A549 (cell line): ENCODE data around the gene ATXN2. TPM values are rescaled to one million over a fixed set of nuclear protein-coding genes. Genes with fewer than 3 reads are reported as not detected.

Source experiments
- ATAC-seq, 2 experiments: fragments of 200-7000 bp in 1 of 2; fragments of >200 bp in 1 of 2; cut with Nextera tagmentation in 1 of 2; cut with Tn5 transposase in 1 of 2; 3 replicates each; pipeline versions ENCODE4 v1.8.0 to v1.9.1; 2018 to 2020; ENCODE audit warnings: mild to moderate bottlenecking in 1 of 2, moderate library complexity in 1 of 2
- CTCF ChIA-PET: fragments of 300-600 bp; sonication (Branson Sonifier 250); formaldehyde crosslinking; extraction: SDS; loops from one replicate; lab custom pipeline; 2021; ENCODE audit warnings: antibody characterized with exemption, inconsistent platforms; lab: Yijun Ruan, JAX
- POLR2A ChIA-PET: fragments of 350-600 bp; formaldehyde crosslinking; extraction: SDS; loops from one replicate; lab custom pipeline; 2021; ENCODE audit warnings: antibody characterized with exemption, inconsistent platforms; lab: Yijun Ruan, JAX
- DNase-seq, 2 experiments: peaks; one replicate each; pipeline versions ENCODE4 v3.0.0 to v3.0.0-alpha.2; 2011 to 2016; ENCODE audit warnings: low read depth in 1 of 2, low spot score in 1 of 2
- FAIRE-seq: peaks from 2 replicates; lab custom pipeline; 2011; peaks lifted over from hg19 to GRCh38; lab: Jason Lieb, UNC
- H3K27ac ChIP-seq, 2 experiments: fragments of >200 bp; sonication (Bioruptor Twin); formaldehyde crosslinking; 3 replicates each; pipeline ENCODE4 v1.5.1; 2016 to 2017
- H3K4me1 ChIP-seq: fragments of >200 bp; sonication (Bioruptor Twin); formaldehyde crosslinking; 3 replicates; pipeline ENCODE4 v1.6.1; 2016
- H3K4me2 ChIP-seq: fragments of >200 bp; sonication (Bioruptor Twin); formaldehyde crosslinking; 3 replicates; pipeline ENCODE4 v1.6.1; 2016
- H3K4me3 ChIP-seq: fragments of >200 bp; sonication (Bioruptor Twin); formaldehyde crosslinking; 3 replicates; pipeline ENCODE4 v1.5.1; 2016
- H3K9me3 ChIP-seq: fragments of >200 bp; sonication (Bioruptor Twin); formaldehyde crosslinking; 3 replicates; pipeline ENCODE4 v1.6.1; 2016
- ATOH8 ChIP-seq: fragments of 250-450 bp; sonication (Bioruptor Pico); IDR thresholded peaks from 2 replicates; pipeline ENCODE4 v1.5.0; 2020; ENCODE audit warnings: low read depth, mild to moderate bottlenecking, moderate library complexity
- BCL3 ChIP-seq: fragments of >200 bp; sonication (Bioruptor Twin); formaldehyde crosslinking; IDR thresholded peaks from 3 replicates; pipeline ENCODE4 v1.6.1; 2016
- BHLHE40 ChIP-seq: IDR thresholded peaks from 2 replicates; pipeline ENCODE4 v1.6.1; 2012; ENCODE audit warnings: low read depth, low read length, inconsistent platforms
- CBX2 ChIP-seq: fragments of 200-600 bp; sonication (generic); IDR thresholded peaks from 2 replicates; pipeline ENCODE4 v1.6.1; 2016; ENCODE audit warnings: low read depth, mild to moderate bottlenecking, borderline replicate concordance
- CBX8 ChIP-seq: fragments of 200-600 bp; sonication (generic); IDR thresholded peaks from 2 replicates; pipeline ENCODE4 v1.6.1; 2016
- CHD4 ChIP-seq: fragments of 200-600 bp; sonication (generic); IDR thresholded peaks from 2 replicates; pipeline ENCODE4 v1.6.1; 2016; ENCODE audit warnings: antibody characterized with exemption, mild to moderate bottlenecking, borderline replicate concordance
- EHMT2 ChIP-seq: fragments of 200-600 bp; sonication (generic); IDR thresholded peaks from 2 replicates; pipeline ENCODE4 v1.6.1; 2016; ENCODE audit warnings: antibody characterized with exemption, low read depth, mild to moderate bottlenecking, moderate library complexity
- EP300 ChIP-seq, 2 experiments: fragments of >200 bp; sonication (Bioruptor Twin); formaldehyde crosslinking; IDR thresholded peaks; 2 replicates in 1 of 2; 3 replicates in 1 of 2; pipeline ENCODE4 v1.6.1; 2016 to 2017
- HOXA7 ChIP-seq: fragments of 250-450 bp; sonication (Bioruptor Pico); IDR thresholded peaks from 2 replicates; pipeline ENCODE4 v1.5.0; 2020; ENCODE audit warnings: mild to moderate bottlenecking, moderate library complexity
- HOXB5 ChIP-seq: fragments of 250-450 bp; sonication (Bioruptor Pico); IDR thresholded peaks from 2 replicates; pipeline ENCODE4 v1.5.0; 2020; ENCODE audit warnings: mild to moderate bottlenecking, moderate library complexity
- JUN ChIP-seq, 2 experiments: fragments of >200 bp; sonication (Bioruptor Twin); formaldehyde crosslinking; IDR thresholded peaks; 2 replicates in 1 of 2; 3 replicates in 1 of 2; pipeline ENCODE4 v1.6.1; 2016 to 2017
- KDM1A ChIP-seq: fragments of 200-600 bp; sonication (generic); IDR thresholded peaks from 2 replicates; pipeline ENCODE4 v1.6.1; 2016; ENCODE audit warnings: low read depth, mild to moderate bottlenecking
- MAX ChIP-seq: IDR thresholded peaks from 2 replicates; pipeline ENCODE4 v1.6.1; 2012
- MYC ChIP-seq: IDR thresholded peaks from 2 replicates; pipeline ENCODE4 v1.6.1; 2012; ENCODE audit warnings: mild to moderate bottlenecking, inconsistent platforms, low read length, improper control_type of control experiment, borderline replicate concordance
- POLR2A ChIP-seq: IDR thresholded peaks from 2 replicates; pipeline ENCODE4 v1.6.1; 2012; ENCODE audit warnings: mild to moderate bottlenecking, low read length
- POLR2AphosphoS2 ChIP-seq: conservative IDR thresholded peaks from 2 replicates; pipeline ENCODE4 v1.6.1; 2012; ENCODE audit warnings: low read length, improper control_type of control experiment, inconsistent platforms
- RARB ChIP-seq: fragments of 250-450 bp; sonication (Bioruptor Pico); IDR thresholded peaks from 2 replicates; pipeline ENCODE4 v1.8.0; 2021; ENCODE audit warnings: mild to moderate bottlenecking, moderate library complexity
- RCOR1 ChIP-seq: fragments of 150-350 bp; IDR thresholded peaks from 2 replicates; pipeline ENCODE4 v1.6.1; 2014; ENCODE audit warnings: antibody characterized with exemption, low read length, low read depth
- RFX5 ChIP-seq: fragments of 450-650 bp; IDR thresholded peaks from 2 replicates; pipeline ENCODE4 v1.7.1; 2014; ENCODE audit warnings: antibody characterized with exemption, mild to moderate bottlenecking, moderate library complexity
- RNF2 ChIP-seq: fragments of 200-600 bp; sonication (generic); IDR thresholded peaks from 2 replicates; pipeline ENCODE4 v1.6.1; 2016; ENCODE audit warnings: low read depth, mild to moderate bottlenecking, antibody characterized with exemption, moderate library complexity, borderline replicate concordance
- USF2 ChIP-seq: fragments of 450-650 bp; IDR thresholded peaks from 2 replicates; pipeline ENCODE4 v1.6.1; 2014; ENCODE audit warnings: antibody characterized with exemption
- ZFP36 ChIP-seq: fragments of 450-650 bp; IDR thresholded peaks from 2 replicates; pipeline ENCODE4 v1.6.1; 2014; ENCODE audit warnings: borderline replicate concordance; ENCODE audit not compliant: partially characterized antibody
- ZSCAN20 ChIP-seq: fragments of 250-450 bp; sonication (Bioruptor Pico); IDR thresholded peaks from 2 replicates; pipeline ENCODE4 v1.8.0; 2022; ENCODE audit warnings: mild to moderate bottlenecking, moderate library complexity
- WGBS: methylation state at CpG from one replicate; pipeline ENCODE4 v1.1.6; 2017; ENCODE audit errors: missing lambda C conversion rate; 5-methylcytosine and 5-hydroxymethylcytosine counted together
- polyA plus RNA-seq, 4 experiments: library from polyadenylated mRNA; depleted of rRNA in 3 of 4; stranded (reverse); fragments of >200 nt; fragmentation: RNase III in 1 of 4; extraction: RNeasy Plus Mini Kit Qiagen cat#74134 plus additional on column Dnase treatment in 1 of 4; gene quantifications; 2 replicates in 3 of 4; 3 replicates in 1 of 4; pipeline ENCODE4 v1.2.3, GENCODE V29; 2011 to 2017

The ATXN2 gene
- polyA plus RNA-seq, 2 of the 4 experiments (the other 2 are of a cell fraction), result 24.8 to 30.6 TPM

GRCh38 chr12:111411185-111411764 lies 187.8 kb downstream of the ATXN2 start:
- Histone ChIP-seq H3K27ac (no peak overlapping the region), H3K9me3 (no peaks in the 10 kb centered on the region), H3K4me3 (no peak overlapping the region), H3K4me2 (no peak overlapping the region), H3K4me1 (peaks cover 36% of the 10 kb centered on the region)
- FAIRE-seq (no peak), DNase-seq (no peak), ATAC-seq (no peak)
- CTCF ChIA-PET, result interaction anchor here (0.9 to 8.6 kb wide), 3 partner anchors 14 to 40 kb away, joined by 3 to 103 read pairs (median 21); no protein-coding TSS in a partner anchor
- 79% methylated on average over 8 of the region's 8 CpGs for WGBS
- TF ChIP-seq JUN (IDR thresholded peaks at IDR 0.05) (no peak), RFX5 (no peak), CHD4 (no peak), EHMT2 (no peak), BHLHE40 (no peak), RCOR1 (no peak), RARB (no peak), CBX8 (no peak), BCL3 (no peak), RNF2 (no peak), USF2 (no peak), ATOH8 (CRISPR knock-in tag) (no peak)
- POLR2A ChIA-PET, result interaction anchor here (0.6 kb wide), 1 partner anchor 84 kb away, joined by 3 read pairs; no protein-coding TSS in a partner anchor

- peak overlapping the region in 1 of 2 experiments; percentile 82; a peak in 3 of 6 replicates for H3K27ac ChIP-seq
- no peak for ATAC-seq
- no peak overlapping the region; the same call in 2 of the 3 replicates for H3K4me2 ChIP-seq
- CTCF ChIA-PET, result interaction anchor here (0.7 to 8.6 kb wide), 2 partner anchors 13 to 37 kb away, joined by 6 to 103 read pairs; no protein-coding TSS in a partner anchor
- peaks cover 36% of the 10 kb centered on the region for H3K4me1 ChIP-seq
- TF ChIP-seq MAX (no peak), ZFP36 (peak; percentile 87)
- DNase-seq, result no peak
- POLR2A ChIA-PET, result no interaction called here
- no peak for FAIRE-seq
- H3K9me3 ChIP-seq, result no peaks in the 10 kb centered on the region
- H3K4me3 ChIP-seq, result no peak overlapping the region
- WGBS, result 85% methylated on average over 11 of the region's 12 CpGs
These were observed 188.5 kb downstream of the ATXN2 start for GRCh38 chr12:111410431-111411184.

GRCh38 chr12:111409780-111410430 lies 189.2 kb downstream of the ATXN2 start:
- DNase-seq (no peak), ATAC-seq (no peak), FAIRE-seq (no peak)
- H3K4me2 ChIP-seq, result peak overlapping the region; percentile 11; the same call in 1 of the 3 replicates
- POLR2A ChIA-PET, result no interaction called here
- TF ChIP-seq KDM1A (no peak), MYC (no peak), CHD4 (no peak), EP300 (IDR thresholded peaks at IDR 0.05) (no peak), HOXA7 (no peak), BCL3 (no peak), ZSCAN20 (CRISPR knock-in tag) (no peak), RARB (no peak), RNF2 (no peak), HOXB5 (CRISPR knock-in tag) (no peak), ATOH8 (CRISPR knock-in tag) (no peak), CBX8 (no peak), POLR2A (no peak), CBX2 (no peak), RFX5 (no peak), ZFP36 (no peak), POLR2AphosphoS2 (no peak)
- CTCF ChIA-PET, result interaction anchor here (0.6 to 8.6 kb wide), 4 partner anchors 13 to 88 kb away, joined by 3 to 103 read pairs (median 4); no protein-coding TSS in a partner anchor
- H3K4me3 ChIP-seq, result no peak overlapping the region
- 56% methylated on average over 12 of the region's 14 CpGs for WGBS
- no peaks in the 10 kb centered on the region for H3K9me3 ChIP-seq
- peaks cover 38% of the 10 kb centered on the region for H3K4me1 ChIP-seq
- H3K27ac ChIP-seq, result peak overlapping the region in 1 of 2 experiments; percentile 82; a peak in 4 of 6 replicates
